Measurements from ENCODE around the gene C6. TPM values are rescaled to one million over a fixed set of nuclear protein-coding genes. Genes with fewer than 3 reads are reported as not detected.

Gene C6
- total and polyA plus RNA-seq, 10 donors: 0.02 to 0.65 (median 0.17) TPM; not detected in 5

GRCh38 chr5:41151564-41151963, 61.8 kb downstream of the C6 start:
- DNase-seq: no peak
- 76 to 87% (median 81%) methylated on average over 4 of the region's 4 CpGs for WGBS, 5 donors
- Histone ChIP-seq H3K36me3 (no peaks in the 10 kb centered on the region), H3K4me3 (no peak overlapping the region), H3K27me3 (replicated peaks in 1 of 7) (no peaks in the 10 kb centered on the region), H3K9me3 (no peaks in the 10 kb centered on the region), H3K27ac (no peak overlapping the region), H3K4me1 (no peaks in the 10 kb centered on the region)
- intact Hi-C loops (cut with DNase I; ENCODE audit: low total_unique reads): no loop called here
- TF ChIP-seq, protein P1, sequence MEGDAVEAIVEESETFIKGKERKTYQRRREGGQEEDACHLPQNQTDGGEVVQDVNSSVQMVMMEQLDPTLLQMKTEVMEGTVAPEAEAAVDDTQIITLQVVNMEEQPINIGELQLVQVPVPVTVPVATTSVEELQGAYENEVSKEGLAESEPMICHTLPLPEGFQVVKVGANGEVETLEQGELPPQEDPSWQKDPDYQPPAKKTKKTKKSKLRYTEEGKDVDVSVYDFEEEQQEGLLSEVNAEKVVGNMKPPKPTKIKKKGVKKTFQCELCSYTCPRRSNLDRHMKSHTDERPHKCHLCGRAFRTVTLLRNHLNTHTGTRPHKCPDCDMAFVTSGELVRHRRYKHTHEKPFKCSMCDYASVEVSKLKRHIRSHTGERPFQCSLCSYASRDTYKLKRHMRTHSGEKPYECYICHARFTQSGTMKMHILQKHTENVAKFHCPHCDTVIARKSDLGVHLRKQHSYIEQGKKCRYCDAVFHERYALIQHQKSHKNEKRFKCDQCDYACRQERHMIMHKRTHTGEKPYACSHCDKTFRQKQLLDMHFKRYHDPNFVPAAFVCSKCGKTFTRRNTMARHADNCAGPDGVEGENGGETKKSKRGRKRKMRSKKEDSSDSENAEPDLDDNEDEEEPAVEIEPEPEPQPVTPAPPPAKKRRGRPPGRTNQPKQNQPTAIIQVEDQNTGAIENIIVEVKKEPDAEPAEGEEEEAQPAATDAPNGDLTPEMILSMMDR (IDR thresholded peaks at IDR 0.05 in 8 of 11, conservative IDR thresholded peaks at IDR 0.05 in 3 of 11): no peak
- TF ChIP-seq POLR2AphosphoS5 (IDR thresholded peaks at IDR 0.05) (no peak), POLR2A (IDR thresholded peaks at IDR 0.05) (no peak)

- H3K36me3 ChIP-seq: no peaks in the 10 kb centered on the region
- no peaks in the 10 kb centered on the region for H3K4me1 ChIP-seq
- TF ChIP-seq POLR2AphosphoS5 (IDR thresholded peaks at IDR 0.05): no peak
- TF ChIP-seq, protein P1 (IDR thresholded peaks at IDR 0.05 in 8 of 11, conservative IDR thresholded peaks at IDR 0.05 in 3 of 11): no peak
- H3K27me3 ChIP-seq (replicated peaks in 1 of 7): no peaks in the 10 kb centered on the region
- WGBS, 5 donors: 64 to 95% (median 85%) methylated on average over 1 of the region's 1 CpG
- no peak for DNase-seq
- H3K27ac ChIP-seq: no peak overlapping the region
- intact Hi-C loops (cut with DNase I; ENCODE audit: low total_unique reads): no loop called here
- no peak overlapping the region for H3K4me3 ChIP-seq
- no peaks in the 10 kb centered on the region for H3K9me3 ChIP-seq
Measured at GRCh38 chr5:41148448-41148847, 64.9 kb downstream of the C6 start.

DNA sequence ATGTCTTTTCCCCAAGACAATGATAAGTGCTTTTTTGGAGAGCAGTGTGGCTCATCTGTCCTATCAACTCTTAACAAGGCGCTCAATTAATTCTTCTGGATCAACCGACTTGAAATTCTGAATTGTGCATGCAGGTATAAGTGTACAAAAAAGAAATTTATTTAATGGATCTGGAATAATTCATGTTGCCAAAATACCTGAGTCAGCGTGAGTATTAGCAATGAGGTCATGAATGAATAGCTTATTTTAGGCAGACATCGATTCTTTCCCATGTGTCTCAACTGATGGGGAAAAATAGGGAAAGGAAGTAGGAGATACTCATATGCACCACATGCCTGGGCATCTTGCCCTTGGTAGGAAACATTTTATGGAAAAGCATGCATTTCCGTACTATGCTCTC, 68.0 kb downstream of the C6 start:
- Histone ChIP-seq H3K4me1 (no peaks in the 10 kb centered on the region), H3K36me3 (no peaks in the 10 kb centered on the region), H3K27me3 (replicated peaks in 1 of 7) (no peaks in the 10 kb centered on the region), H3K4me3 (no peak overlapping the region), H3K27ac (no peak overlapping the region), H3K9me3 (no peaks in the 10 kb centered on the region)
- 85 to 95% (median 92%) methylated on average over 5 of the region's 5 CpGs for WGBS, 5 donors
- DNase-seq: no peak
- no peak for TF ChIP-seq POLR2AphosphoS5 (IDR thresholded peaks at IDR 0.05)
- TF ChIP-seq, protein P1 (IDR thresholded peaks at IDR 0.05 in 8 of 11, conservative IDR thresholded peaks at IDR 0.05 in 3 of 11): no peak
- TF ChIP-seq POLR2A (IDR thresholded peaks at IDR 0.05): no peak
- intact Hi-C loops (cut with DNase I; ENCODE audit: low total_unique reads): no loop called here

DNA sequence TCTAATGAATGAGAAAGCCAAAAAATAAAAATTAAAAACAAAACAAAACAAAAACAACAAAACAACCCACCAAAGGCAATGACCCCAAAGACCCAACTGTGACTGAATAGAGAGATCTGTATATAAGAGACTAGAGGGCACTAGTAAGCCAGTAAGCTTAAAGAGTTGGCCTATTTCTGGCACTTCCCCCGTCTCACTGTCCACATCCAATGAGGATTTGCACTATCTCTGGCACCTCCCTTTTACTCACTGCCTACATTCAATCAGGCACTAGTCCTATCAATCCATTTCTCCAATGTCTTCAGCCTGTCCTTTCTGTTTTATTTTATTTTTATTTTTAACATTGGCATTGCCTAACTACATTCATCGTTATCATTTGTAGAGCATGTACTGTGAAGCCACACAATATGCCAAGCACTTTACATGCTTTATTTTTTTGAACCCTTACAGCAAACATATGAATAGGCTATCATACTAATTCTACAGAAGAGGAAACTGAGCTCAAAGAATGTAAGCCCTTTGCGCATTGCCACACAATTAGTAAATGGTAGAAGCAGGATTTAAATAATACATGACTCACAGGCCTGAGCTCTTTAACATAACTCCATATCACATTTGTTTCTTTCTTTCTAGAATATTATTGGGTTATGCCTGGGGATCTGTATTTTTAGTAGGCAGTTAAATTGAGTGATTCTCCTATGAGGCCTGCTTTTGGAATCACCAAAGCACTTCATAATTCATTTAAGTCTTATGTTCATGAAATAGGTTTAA, 70.0 kb downstream of the C6 start:
- Histone ChIP-seq H3K36me3 (no peaks in the 10 kb centered on the region), H3K9me3 (peaks cover 0 to 8% (median 0%) of the 10 kb centered on the region in 8 donors), H3K4me3 (no peak overlapping the region), H3K4me1 (no peaks in the 10 kb centered on the region), H3K27ac (no peak overlapping the region), H3K27me3 (replicated peaks in 1 of 7) (no peaks in the 10 kb centered on the region)
- DNase-seq: no peak
- WGBS, 5 donors: 68 to 90% (median 73%) methylated on average over 3 of the region's 3 CpGs
- intact Hi-C loops (cut with DNase I; ENCODE audit: low total_unique reads): no loop called here
- TF ChIP-seq POLR2AphosphoS5 (IDR thresholded peaks at IDR 0.05) (no peak), POLR2A (IDR thresholded peaks at IDR 0.05) (no peak)
- TF ChIP-seq, protein P1 (IDR thresholded peaks at IDR 0.05 in 8 of 11, conservative IDR thresholded peaks at IDR 0.05 in 3 of 11): no peak
